Stimulated activated CD8-positive, alpha-beta memory T cell treated with anti-CD3 and anti-CD28 coated beads, Interleukin-2, amount 100 ng/mL, for 48 hours (primary cell): ENCODE results near the gene ADK.
"Not testable (repeated sequence)": the region's sequence is repeated elsewhere in the genome, so short reads cannot be mapped to it uniquely, and the experiment has no call there.

Source experiments
- DNase-seq, 2 donors: peaks; one replicate each; pipeline ENCODE4 v3.0.0-alpha.2; 2020; ENCODE audit warnings: low read depth in 2 of 2

The ADK gene

GRCh38 chr10:74179111-74179710, 28.2 kb downstream of the ADK start:
- no peak for DNase-seq

GRCh38 chr10:74186678-74187077, 35.7 kb downstream of the ADK start:
- no peak for DNase-seq

- no peak for DNase-seq
These were observed 36.2 kb downstream of the ADK start for GRCh38 chr10:74187237-74187636.

- DNase-seq = not testable (repeated sequence)
These were observed 37.6 kb downstream of the ADK start for GRCh38 chr10:74188617-74189016.

GRCh38 chr10:74189999-74190421, 39.0 kb downstream of the ADK start:
- no peak for DNase-seq

- DNase-seq = no peak
These were observed 39.5 kb downstream of the ADK start for GRCh38 chr10:74190494-74190893.

- no peak for DNase-seq
These were observed 43.5 kb downstream of the ADK start for GRCh38 chr10:74194545-74194944.

GRCh38 chr10:74194999-74195398, 44.0 kb downstream of the ADK start:
- DNase-seq = no peak

GRCh38 chr10:74199315-74199714, 48.3 kb downstream of the ADK start:
- no peak for DNase-seq

GRCh38 chr10:74202356-74202755, 51.3 kb downstream of the ADK start:
- DNase-seq = no peak

- DNase-seq = no peak
These were observed 55.7 kb downstream of the ADK start for GRCh38 chr10:74206746-74207145.

GRCh38 chr10:74207691-74208480, 56.9 kb downstream of the ADK start:
- no peak for DNase-seq

- no peak for DNase-seq
These were observed 58.0 kb downstream of the ADK start for GRCh38 chr10:74208997-74209396.

GRCh38 chr10:74213019-74213418, 62.0 kb downstream of the ADK start:
- DNase-seq = no peak

- peak; percentile 10 to 20 for DNase-seq
These were observed 62.6 kb downstream of the ADK start for GRCh38 chr10:74213571-74214162.

- DNase-seq = not testable (repeated sequence)
These were observed 66.1 kb downstream of the ADK start for GRCh38 chr10:74217110-74217509.

GRCh38 chr10:74222467-74222866, 71.4 kb downstream of the ADK start:
- not testable (repeated sequence) for DNase-seq

GRCh38 chr10:74223755-74224529, 72.9 kb downstream of the ADK start:
- DNase-seq = no peak

GRCh38 chr10:74227697-74228424, 76.8 kb downstream of the ADK start:
- DNase-seq = no peak

- no peak for DNase-seq
These were observed 80.4 kb downstream of the ADK start for GRCh38 chr10:74231375-74231774.

- no peak for DNase-seq
These were observed 82.3 kb downstream of the ADK start for GRCh38 chr10:74233281-74233680.

- DNase-seq = no peak
These were observed 83.5 kb downstream of the ADK start for GRCh38 chr10:74234569-74234968.
